HG03460 (cell line): ENCODE measurements around the gene PDSS2.
"Not testable (repeated sequence)": the region's sequence is repeated elsewhere in the genome, so short reads cannot be mapped to it uniquely, and the experiment has no call there.

Experiments used
- ATAC-seq: cut with Tn5 transposase; IDR thresholded peaks from one replicate; pipeline ENCODE4 v1.9.1; 2021; ENCODE audit not compliant: unreplicated experiment

Gene PDSS2

GRCh38 chr6:107459283-107460082 lies at the start of gene PDSS2:
TSS of gene PDSS2 (minus strand) at chr6:107459564. CDS start at chr6:107459285, 279 bp downstream.
- ATAC-seq: peak; percentile 94

GRCh38 chr6:107506145-107506544 lies 46.8 kb upstream of the PDSS2 start:
- ATAC-seq: no peak

DNA sequence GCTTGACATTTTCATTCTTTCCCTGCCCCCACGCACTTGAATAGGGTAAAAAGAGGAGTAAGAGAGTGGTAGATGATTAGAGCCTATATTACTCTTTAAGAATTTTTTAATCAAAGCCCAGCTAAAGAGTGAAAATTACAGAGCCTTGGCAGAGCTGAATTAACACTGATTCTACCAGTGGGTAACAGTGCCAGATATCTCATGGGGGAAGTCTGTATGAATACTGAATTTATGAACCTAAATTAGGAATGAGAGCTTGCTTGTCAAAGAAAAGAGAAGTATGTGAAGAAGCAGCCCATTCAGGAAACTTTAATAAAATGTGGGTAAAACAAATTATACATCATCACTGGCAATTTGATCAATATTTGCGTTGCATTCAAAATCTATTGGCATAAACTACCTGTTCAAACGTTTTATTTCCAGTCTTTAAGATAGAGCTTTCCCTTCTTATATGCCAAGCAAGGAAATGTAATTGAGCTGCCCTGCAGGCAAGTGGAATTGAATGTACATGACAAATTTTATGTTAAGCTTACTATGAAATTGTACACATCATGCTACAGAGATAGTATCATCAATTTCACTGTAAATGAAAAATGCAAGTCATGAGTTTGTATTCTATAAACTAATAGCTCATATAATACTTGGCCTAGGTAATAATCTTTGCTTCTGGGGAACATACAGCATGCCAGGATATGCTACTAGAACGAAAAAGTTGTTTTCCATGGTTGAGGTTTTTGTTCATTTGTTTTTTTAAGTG lies 45.1 kb upstream of the PDSS2 start:
- no peak for ATAC-seq

- no peak for ATAC-seq
Observed at GRCh38 chr6:107496892-107497684, 37.7 kb upstream of the PDSS2 start.

- ATAC-seq: no peak
Observed at GRCh38 chr6:107495971-107496370, 36.6 kb upstream of the PDSS2 start.

GRCh38 chr6:107495196-107495643 lies 35.9 kb upstream of the PDSS2 start:
- no peak for ATAC-seq

- ATAC-seq: no peak
Observed at GRCh38 chr6:107493158-107494057, 34.0 kb upstream of the PDSS2 start.

DNA sequence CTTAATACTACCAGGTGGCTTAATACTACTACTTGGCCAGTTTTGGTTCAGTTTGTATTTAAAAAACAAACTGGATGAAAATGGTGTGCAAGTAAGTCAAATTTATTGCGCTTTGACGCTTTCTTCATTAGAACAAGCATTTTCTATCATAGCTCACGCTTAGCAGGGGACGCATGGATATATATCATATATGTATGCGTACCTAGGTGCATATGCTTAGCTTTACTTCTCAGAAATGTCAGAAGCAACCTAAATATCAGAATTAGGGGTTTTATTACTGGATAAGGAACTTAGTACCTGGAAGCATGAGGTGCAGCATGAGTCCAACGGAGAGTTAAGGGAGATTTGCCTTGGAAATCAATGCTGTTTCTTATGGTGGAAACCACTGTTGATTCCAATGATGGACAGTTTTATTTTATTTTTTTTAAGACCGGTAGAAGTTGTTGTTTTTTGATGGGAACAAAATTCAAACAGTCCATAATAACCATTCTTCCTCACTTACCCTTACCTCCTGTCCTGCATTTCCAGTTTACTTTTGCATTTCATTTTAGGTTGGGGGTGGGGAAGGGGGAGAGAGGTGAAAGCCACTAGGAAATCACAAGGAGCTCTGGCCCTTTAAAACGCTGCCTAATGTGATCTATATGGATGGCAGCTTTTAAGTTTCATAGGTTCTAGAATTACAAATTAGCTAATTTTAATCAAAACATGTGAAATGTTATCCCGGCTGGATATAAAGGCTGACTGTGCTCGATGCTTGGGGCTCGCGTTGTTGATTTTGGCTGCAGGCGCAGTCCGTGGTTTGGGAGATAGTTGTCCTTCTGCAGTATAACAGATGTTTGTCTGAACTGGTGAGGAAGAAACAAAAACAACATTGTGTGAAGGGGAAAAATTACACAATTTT lies 32.6 kb upstream of the PDSS2 start:
- ATAC-seq: no peak

DNA sequence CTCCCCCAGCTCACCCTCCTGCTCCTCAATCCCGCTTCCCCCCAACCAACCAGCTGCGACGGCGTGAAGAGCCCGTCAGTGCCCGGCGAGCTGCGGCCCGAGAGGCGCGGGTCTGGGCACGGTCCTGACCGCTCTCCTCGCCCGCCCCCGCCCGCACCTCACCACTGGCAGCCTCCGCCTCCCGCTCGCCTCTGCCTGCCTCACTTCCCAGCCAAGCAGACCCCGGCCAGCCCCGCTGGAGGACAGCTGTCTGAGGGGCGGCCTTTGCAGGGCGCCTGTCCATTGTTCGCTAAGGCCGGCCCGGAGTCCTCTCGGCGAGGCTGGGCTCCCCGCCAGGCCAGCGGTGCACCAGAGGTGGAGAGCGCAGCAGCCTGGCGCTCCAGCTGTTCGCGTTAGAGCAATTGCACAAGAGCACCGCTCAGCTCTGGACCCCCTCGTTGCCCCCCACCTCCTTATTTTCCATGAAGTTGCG lies 31.8 kb upstream of the PDSS2 start:
- no peak for ATAC-seq

GRCh38 chr6:107490566-107491137 lies 31.3 kb upstream of the PDSS2 start:
- ATAC-seq: no peak

DNA sequence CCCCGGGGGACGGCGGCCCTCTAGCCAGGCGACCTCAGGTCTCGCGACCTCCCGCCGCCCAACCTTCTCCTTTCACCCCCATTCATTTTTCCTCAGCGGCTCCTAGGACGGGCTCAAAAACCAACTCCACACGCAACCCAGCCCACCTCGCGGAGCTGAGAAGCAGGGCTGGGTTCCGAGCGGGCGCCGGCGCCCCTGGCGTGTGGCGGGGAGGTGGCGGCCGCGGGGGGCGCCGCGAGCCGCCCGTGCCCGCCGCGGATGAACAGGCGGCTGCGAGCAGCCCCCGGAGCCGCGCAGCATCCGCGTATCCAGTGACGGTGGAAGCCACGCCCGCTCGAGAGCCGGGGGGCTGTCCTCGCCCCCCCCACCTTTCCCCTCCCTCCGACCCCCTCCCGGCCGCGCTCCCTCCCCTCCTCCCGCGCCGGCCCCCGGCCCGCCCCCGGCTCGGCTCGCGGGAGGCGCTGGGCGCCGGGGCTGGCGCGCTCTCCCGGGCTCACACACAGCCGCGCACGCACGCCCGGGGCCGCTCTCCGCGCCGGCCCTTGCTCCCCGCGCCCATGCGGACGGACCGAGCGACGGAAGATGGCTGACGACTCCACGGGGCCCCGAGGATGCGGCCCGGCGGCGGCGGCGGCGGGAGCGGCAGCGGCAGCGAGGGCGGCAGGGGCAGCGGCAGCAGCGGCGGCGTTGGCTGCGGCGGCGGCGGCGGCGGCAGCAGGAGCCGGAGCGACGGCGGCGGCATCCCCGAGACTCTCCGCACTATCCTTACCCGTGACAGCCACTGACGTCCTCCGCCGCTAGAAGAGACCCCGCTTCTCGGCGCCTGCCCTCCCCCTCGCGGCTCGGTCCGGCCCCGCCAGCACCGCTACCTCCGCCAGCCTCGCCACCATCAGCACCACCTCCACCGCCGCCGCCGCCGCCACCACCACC lies 30.5 kb upstream of the PDSS2 start, which contains the start of gene SOBP:
SOBP (plus strand) TSS at position 482 of the 930 bp plus-strand sequence. CDS start 500 bp downstream, outside the sequence.
- peak; percentile 49 for ATAC-seq

GRCh38 chr6:107488875-107489635 lies 29.7 kb upstream of the PDSS2 start:
- ATAC-seq: no peak

DNA sequence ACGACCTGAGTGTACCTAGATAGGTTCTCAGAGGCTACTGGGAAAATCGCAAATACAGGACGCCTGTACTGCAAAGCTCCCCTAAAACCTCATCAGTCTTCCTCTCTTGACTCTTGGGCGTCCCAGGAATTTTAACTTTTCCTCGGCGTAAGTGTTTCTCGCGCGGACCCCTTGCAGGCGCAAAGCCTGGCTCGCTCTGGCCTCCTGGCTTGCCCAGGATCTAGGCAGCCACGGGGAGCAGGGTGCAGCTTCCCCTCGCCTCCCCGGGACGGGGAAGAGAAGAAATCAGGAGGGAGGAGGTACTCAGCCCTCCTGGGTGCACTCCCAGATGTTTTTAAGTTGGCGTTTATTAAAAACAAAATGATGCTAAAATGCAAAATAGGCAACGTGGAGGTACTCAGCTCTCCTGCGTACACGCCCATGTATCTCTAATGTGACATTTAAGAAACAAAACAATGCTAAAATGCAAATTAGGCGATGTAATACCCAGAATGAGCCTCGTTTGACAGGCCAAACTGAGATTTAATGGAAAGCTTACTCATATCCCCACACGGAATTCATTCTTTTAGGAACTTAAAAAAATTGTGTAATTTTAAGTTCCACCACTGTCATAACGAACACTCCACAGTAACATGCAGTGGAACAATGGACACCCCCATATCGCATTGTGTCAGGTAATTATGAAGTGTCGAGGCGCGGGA lies 29.0 kb upstream of the PDSS2 start:
- no peak for ATAC-seq

DNA sequence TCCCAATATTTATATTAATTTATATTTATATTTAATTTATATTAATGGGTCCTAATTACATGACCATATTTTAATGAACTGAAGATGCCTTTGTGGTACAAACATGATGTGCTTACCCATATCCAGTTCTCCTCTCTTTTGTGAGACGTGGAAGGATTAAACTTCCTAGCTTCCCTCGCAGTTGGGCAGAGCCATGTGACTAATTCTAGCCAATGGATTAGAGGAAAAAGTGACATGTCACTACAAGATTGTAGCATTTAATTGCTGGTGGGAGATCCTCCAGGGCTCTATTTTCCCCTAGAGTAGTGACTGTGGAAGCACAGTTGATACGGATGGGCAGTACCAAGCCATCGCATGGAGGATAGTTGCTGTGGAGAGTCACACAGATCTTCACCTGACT lies 25.8 kb upstream of the PDSS2 start:
- ATAC-seq: no peak

- no peak for ATAC-seq
Observed at GRCh38 chr6:107479089-107479690, 19.8 kb upstream of the PDSS2 start.

DNA sequence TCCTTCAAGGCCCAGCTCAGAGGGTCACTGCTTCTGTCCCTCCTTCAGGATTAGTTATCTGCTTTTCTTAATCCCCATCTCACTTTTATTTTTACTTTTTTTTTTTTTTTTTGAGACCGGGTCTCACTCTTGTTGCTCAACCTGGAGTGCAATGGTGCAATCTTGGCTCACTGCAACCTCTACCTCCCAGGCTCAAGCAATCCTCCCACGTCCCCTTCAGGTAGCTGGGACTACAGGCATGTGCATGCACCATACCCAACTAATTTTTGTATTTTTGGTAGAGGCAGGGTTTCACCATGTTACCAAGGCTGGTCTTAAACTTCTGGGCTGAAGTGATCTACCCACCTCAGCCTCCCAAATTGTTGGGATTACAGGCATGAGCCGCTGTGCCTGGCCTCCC lies 16.5 kb upstream of the PDSS2 start:
- ATAC-seq: not testable (repeated sequence)
